ENCODE results near the gene HMGCS1. TPM values are rescaled to one million over a fixed set of nuclear protein-coding genes. Genes with fewer than 3 reads are reported as not detected.
"Not testable (repeated sequence)": the region's sequence is repeated elsewhere in the genome, so short reads cannot be mapped to it uniquely, and the experiment has no call there.

HMGCS1 gene
- total RNA-seq, 1 experiment from 2014 or later, result 54.4 TPM

GRCh38 chr5:43274435-43275114 is 38.6 kb downstream of the HMGCS1 start:
- no peak for DNase-seq (ENCODE audit: low read depth)

GRCh38 chr5:43273552-43273951 is 39.7 kb downstream of the HMGCS1 start:
- no peak for DNase-seq (ENCODE audit: low read depth)

- DNase-seq (ENCODE audit: low read depth), result no peak
These were observed 42.6 kb downstream of the HMGCS1 start for GRCh38 chr5:43270645-43271044.

GRCh38 chr5:43268188-43268820 is 44.9 kb downstream of the HMGCS1 start:
- no peak for DNase-seq (ENCODE audit: low read depth)

GRCh38 chr5:43262269-43262668 is 50.9 kb downstream of the HMGCS1 start:
- not testable (repeated sequence) for DNase-seq (ENCODE audit: low read depth)

- no peak for DNase-seq (ENCODE audit: low read depth)
These were observed 55.1 kb downstream of the HMGCS1 start for GRCh38 chr5:43258116-43258515.

- DNase-seq (ENCODE audit: low read depth), result no peak
These were observed 56.8 kb downstream of the HMGCS1 start for GRCh38 chr5:43256261-43256966.

- no peak for DNase-seq (ENCODE audit: low read depth)
These were observed 57.5 kb downstream of the HMGCS1 start for GRCh38 chr5:43255704-43256103.

GRCh38 chr5:43251754-43252153 is 61.5 kb downstream of the HMGCS1 start:
- DNase-seq (ENCODE audit: low read depth), result no peak

GRCh38 chr5:43245724-43246385 is 67.4 kb downstream of the HMGCS1 start:
- no peak for DNase-seq (ENCODE audit: low read depth)

GRCh38 chr5:43244823-43245565 is 68.2 kb downstream of the HMGCS1 start:
- DNase-seq (ENCODE audit: low read depth), result no peak

- DNase-seq (ENCODE audit: low read depth), result no peak
These were observed 69.9 kb downstream of the HMGCS1 start for GRCh38 chr5:43243270-43243669.

- no peak for DNase-seq (ENCODE audit: low read depth)
These were observed 71.0 kb downstream of the HMGCS1 start for GRCh38 chr5:43242196-43242595.

Other genes with a start within 250 kb of the HMGCS1 start
- gene ZNF131, start 192.5 kb downstream of the HMGCS1 start, total RNA-seq (2014; rRNA removed; shearing (Covaris generic)), result 31.5 and 38.5 TPM in 2 replicates
- 0.07 and 1.1 TPM in 2 replicates for gene NIM1K, start 121.2 kb downstream of the HMGCS1 start, total RNA-seq (2014; rRNA removed; shearing (Covaris generic))
- gene CCL28, start 99.0 kb upstream of the HMGCS1 start, total RNA-seq (2014; rRNA removed; shearing (Covaris generic)), result not detected in 2 replicates
- 13.8 and 24.1 TPM in 2 replicates for gene TMEM267, start 170.5 kb upstream of the HMGCS1 start, total RNA-seq (2014; rRNA removed; shearing (Covaris generic))
- gene C5orf34, start 201.7 kb upstream of the HMGCS1 start, total RNA-seq (2014; rRNA removed; shearing (Covaris generic)), result 12.6 and 15.5 TPM in 2 replicates
- gene PAIP1, start 243.7 kb upstream of the HMGCS1 start, total RNA-seq (2014; rRNA removed; shearing (Covaris generic)), result 155 and 192 TPM in 2 replicates

All from M059J (cell line).